GM19468 (cell line): Measurements from ENCODE around the gene SCFD2.

ENCODE experiments used
- ATAC-seq: cut with Tn5 transposase; IDR thresholded peaks from one replicate; pipeline ENCODE4 v1.9.1; 2021; ENCODE audit warnings: mild to moderate bottlenecking, moderate library complexity, moderate number of reproducible peaks; ENCODE audit not compliant: unreplicated experiment; ENCODE audit errors: extremely low read depth

SCFD2 gene

DNA sequence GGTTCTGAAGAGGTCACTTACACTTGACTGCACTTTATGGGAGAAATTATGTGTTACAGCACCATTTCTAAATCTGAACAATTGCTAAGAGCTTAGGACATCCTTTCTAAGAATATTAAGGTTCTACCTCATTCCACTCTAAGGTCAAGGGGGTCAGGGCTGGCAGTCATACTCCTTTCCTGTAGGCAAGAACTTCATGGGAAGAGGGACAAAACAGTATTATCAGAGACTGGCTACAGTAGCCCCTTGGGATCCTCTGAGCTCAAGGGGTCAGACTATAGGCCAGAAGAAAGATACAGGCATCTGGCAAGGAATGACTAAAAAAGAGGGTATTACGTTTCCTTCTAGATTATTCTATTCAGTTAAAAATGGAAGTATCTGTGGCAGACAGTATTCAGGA, 388.6 kb downstream of the SCFD2 start:
- no peak for ATAC-seq

- no peak for ATAC-seq
Observed at GRCh38 chr4:52976523-52977230, 389.2 kb downstream of the SCFD2 start.

DNA sequence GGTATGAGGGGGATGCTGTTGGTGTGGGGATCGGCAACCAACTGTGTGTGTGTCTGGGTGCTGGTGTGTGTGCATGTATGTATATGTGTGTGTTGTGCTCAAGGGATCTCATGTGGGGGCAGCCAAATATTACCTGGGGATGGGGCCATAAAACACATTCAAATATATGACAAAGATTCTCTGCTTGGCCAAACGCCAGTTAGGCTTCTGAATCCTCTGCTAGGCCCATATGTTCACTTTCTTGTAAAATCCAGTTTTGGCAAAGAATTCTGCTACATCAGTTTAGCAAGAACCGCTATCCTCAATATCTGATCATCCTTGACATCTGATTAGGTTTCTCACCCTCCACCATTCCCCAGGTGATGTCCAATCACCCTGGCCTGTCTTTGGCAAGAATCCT, 397.2 kb downstream of the SCFD2 start:
- ATAC-seq = no peak

- no peak for ATAC-seq
Observed at GRCh38 chr4:52968241-52968640, 397.6 kb downstream of the SCFD2 start.

- no peak for ATAC-seq
Observed at GRCh38 chr4:52966781-52967180, 399.1 kb downstream of the SCFD2 start.

GRCh38 chr4:52966172-52966571, 399.7 kb downstream of the SCFD2 start:
- no peak for ATAC-seq

- ATAC-seq = no peak
Observed at GRCh38 chr4:52964561-52965101, 401.2 kb downstream of the SCFD2 start.

- ATAC-seq = no peak
Observed at GRCh38 chr4:52964011-52964410, 401.9 kb downstream of the SCFD2 start.

DNA sequence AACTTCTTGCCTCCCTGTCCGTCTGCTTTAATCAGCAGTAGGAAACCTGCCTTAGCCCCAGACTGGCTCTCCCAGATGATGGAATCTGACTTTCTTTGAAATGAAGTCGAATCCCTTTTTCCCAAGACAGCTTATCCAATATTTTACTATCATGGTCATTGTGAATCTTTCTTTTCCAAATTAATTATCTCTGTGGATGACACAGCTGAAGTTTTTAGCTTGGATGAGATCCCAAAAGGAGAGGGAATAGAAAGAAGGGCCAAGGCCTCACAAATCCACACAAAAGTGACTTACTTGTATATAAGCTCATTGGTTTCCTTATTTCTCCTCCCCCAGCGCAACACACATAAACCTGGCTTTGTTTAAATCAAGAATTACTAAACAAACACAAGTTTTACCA, 403.1 kb downstream of the SCFD2 start:
- no peak for ATAC-seq

DNA sequence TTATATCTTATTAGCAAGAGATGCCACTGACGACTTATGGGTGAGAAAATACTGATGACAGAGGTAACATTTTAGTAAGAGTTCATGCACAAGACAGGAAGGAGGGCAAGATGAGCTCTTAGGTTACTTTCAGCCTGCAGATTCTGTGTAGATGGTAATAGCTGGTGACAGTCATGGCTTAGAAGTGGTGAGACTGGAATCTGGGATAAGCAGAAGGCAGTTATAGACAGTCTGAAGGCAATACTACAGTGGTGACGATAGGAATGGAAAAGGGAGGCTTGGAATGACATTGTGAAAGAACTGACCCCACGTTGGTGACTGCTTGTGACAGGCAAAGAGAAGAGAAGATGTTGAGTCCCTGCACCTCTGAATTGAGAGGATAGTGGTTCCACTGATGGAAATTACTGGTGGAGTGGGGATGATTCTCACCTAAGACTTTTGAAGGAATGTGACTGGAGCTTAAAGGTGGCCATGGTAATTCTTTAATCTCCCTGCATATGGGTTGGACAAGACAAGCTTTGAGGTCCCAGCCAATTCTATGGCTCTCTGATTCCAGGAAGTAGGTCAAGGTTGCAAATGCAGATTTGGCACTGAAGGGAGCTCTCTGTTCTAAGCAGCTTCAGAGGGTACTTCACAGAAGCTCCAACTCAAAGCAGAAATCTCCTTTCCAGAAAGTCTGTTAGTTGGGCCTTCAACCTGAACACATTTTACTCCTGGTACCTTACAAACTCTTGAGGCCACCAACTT, 404.0 kb downstream of the SCFD2 start:
- ATAC-seq = no peak

- no peak for ATAC-seq
Observed at GRCh38 chr4:52959541-52959940, 406.3 kb downstream of the SCFD2 start.

DNA sequence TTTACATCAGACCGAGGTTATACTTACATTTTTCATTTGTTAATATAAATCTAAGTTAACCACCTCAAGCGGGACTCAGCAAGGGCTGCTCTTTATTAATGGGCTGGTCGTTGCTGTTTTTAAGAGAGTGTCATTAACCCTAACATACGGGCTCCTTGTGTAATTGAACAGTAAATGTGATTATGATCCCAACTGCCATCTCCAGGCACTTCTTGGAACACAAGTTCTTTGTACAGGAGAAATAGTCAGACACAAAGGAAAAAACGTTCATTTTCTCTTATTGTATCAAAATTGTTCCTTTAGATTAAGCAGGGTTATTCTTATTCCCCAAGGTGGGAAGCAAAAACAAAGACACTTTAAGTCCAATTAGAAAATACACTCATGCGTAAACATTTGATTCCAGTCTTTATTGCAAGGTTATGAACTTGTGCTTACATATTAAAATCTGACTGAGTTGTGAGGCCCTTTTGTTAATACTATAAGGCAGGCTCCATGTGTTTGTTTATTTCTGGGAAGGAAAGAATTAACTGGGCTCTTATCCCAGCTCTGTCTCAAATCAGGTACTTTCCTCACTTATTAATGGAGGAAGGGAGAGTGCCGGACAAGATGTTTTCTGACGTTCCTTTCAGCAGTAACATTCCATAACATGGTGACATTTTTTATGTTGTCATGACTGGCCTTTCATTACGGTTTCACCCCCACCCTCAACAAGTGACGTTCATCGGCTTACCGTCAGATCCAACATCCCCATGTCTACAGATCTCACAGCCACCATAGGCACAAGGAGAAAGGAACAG, 407.8 kb downstream of the SCFD2 start:
- ATAC-seq = no peak

GRCh38 chr4:52957220-52957686, 408.6 kb downstream of the SCFD2 start:
- ATAC-seq = no peak

- no peak for ATAC-seq
Observed at GRCh38 chr4:52956691-52957090, 409.2 kb downstream of the SCFD2 start.

- ATAC-seq = no peak
Observed at GRCh38 chr4:52954560-52955170, 411.2 kb downstream of the SCFD2 start.

- ATAC-seq = no peak
Observed at GRCh38 chr4:52952540-52952939, 413.3 kb downstream of the SCFD2 start.

DNA sequence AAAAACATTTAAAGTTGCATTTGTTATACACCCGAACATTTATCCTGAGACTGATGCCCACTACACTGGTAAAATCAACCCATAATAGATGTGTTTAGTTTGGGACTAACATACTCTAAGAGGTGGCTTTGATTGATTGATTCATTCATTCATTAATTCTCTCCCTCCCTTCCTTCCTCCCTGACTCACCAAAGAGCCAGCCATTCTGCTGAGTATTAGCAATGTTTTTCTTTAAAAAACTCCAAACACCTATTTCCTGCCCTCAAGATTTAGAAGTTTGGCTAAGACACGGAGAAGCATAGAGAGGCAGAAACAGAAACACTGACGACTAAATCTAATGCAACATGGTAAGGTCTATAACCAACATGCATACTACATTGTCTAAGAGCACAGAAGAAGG, 414.8 kb downstream of the SCFD2 start:
- no peak for ATAC-seq

DNA sequence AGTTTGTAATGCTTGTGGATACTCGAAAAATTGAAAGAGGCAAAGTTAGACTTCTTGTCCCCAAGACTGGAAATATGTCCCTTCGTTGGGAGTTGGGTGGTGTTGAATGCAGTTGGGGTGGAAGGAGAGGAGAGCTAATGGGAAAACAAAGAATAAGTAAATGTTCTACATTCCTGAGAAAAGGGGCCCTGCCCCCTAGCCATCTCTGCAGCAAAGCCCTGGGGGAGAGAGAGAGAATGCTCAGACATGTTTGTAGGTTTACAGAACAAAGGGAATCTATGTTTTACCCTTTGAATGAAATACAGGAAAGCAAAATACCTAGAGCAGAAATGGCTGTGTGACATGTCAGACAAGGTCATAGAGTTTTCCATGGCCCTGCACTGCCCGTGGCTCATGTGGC, 415.6 kb downstream of the SCFD2 start:
- ATAC-seq = no peak

- no peak for ATAC-seq
Observed at GRCh38 chr4:52949336-52949735, 416.5 kb downstream of the SCFD2 start.

- no peak for ATAC-seq
Observed at GRCh38 chr4:52948057-52948423, 417.8 kb downstream of the SCFD2 start.
